Gastrocnemius medialis (tissue), 4 donors: ENCODE results near the gene XYLT1. TPM values are rescaled to one million over a fixed set of nuclear protein-coding genes. Genes with fewer than 3 reads are reported as not detected.

Experiments used
- ATAC-seq, 2 donors: fragments of 150-250 bp; one replicate each; pipeline ENCODE4 v1.9.1; 2016
- DNase-seq, 2 donors: peaks; one replicate each; pipeline ENCODE4 v3.0.0-alpha.2; 2019
- H3K27ac ChIP-seq, 4 donors: fragments of 200-600 bp; sonication (generic); 1 replicate in 1 of 4; 2 replicates in 3 of 4; pipeline ENCODE4 v1.5.1; 2016 to 2018; ENCODE audit warnings: mild to moderate bottlenecking in 2 of 4, moderate library complexity in 1 of 4
- H3K27me3 ChIP-seq, 3 donors: fragments of 200-600 bp; sonication (generic) in 2 of 3; 1 replicate in 1 of 3; 2 replicates in 2 of 3; pipeline versions ENCODE4 v1.5.1 to v1.6.0; 2016 to 2019; ENCODE audit warnings: mild to moderate bottlenecking in 1 of 3, moderate library complexity in 1 of 3
- H3K36me3 ChIP-seq, 2 donors: fragments of 200-600 bp; sonication (generic) in 1 of 2; one replicate each; pipeline ENCODE4 v1.5.1; 2017 to 2018
- H3K4me1 ChIP-seq, 2 donors: fragments of 200-600 bp; sonication (generic) in 1 of 2; one replicate each; pipeline ENCODE4 v1.5.1; 2016 to 2017; ENCODE audit warnings: mild to moderate bottlenecking in 2 of 2
- H3K4me3 ChIP-seq, 4 donors: fragments of 200-600 bp; sonication (generic) in 3 of 4; 1 replicate in 1 of 4; 2 replicates in 3 of 4; pipeline ENCODE4 v1.5.1; 2016 to 2019; ENCODE audit warnings: mild to moderate bottlenecking in 2 of 4
- H3K9me3 ChIP-seq, 3 donors: fragments of 200-600 bp; sonication (generic) in 2 of 3; 1 replicate in 1 of 3; 2 replicates in 2 of 3; pipeline ENCODE4 v1.5.1; 2016 to 2019
- CTCF ChIP-seq, 5 experiments: fragments of 450-650 bp in 3 of 5; fragments of 200-600 bp in 2 of 5; sonication (generic) in 2 of 5; IDR thresholded peaks in 4 of 5; conservative IDR thresholded peaks in 1 of 5; 1 replicate in 4 of 5; 2 replicates in 1 of 5; pipeline ENCODE4 v1.5.1; 2016 to 2019; ENCODE audit warnings: antibody characterized with exemption in 5 of 5, mild to moderate bottlenecking in 3 of 5, moderate library complexity in 3 of 5
- POLR2A ChIP-seq, 2 donors: fragments of 450-650 bp; IDR thresholded peaks; one replicate each; pipeline ENCODE4 v1.6.1; 2017; ENCODE audit warnings: antibody characterized with exemption in 2 of 2, mild to moderate bottlenecking in 2 of 2, moderate library complexity in 2 of 2
- in situ Hi-C, 4 donors: fragments of 200-750 bp; cut with MboI; loops; one replicate each; pipeline versions ENCODE4 v1.15.0 to v1.8.0; 2017; ENCODE audit warnings: low sequenced_read_pairs in 4 of 4
- intact Hi-C: fragments of 100-400 bp; cut with DNase I; formaldehyde crosslinking; loops from one replicate; pipeline ENCODE4 v1.15.1; 2023; ENCODE audit warnings: low total_unique reads
- total RNA-seq, 4 donors: library from RNA; depleted of rRNA; stranded (reverse); fragments of >200 nt; gene quantifications; one replicate each; pipeline versions ENCODE4 v1.1.0 to v1.2.3, GENCODE V29; 2016

XYLT1 gene
- total RNA-seq, 4 donors from 2014 or later: 0.87 to 7.9 (median 1.4) TPM

GRCh38 chr16:17227278-17227677 is 243.5 kb downstream of the XYLT1 start:
- no peak for DNase-seq
- in situ Hi-C loops (loop anchor here in 1 of 4 donors (25.0 kb wide), 1 partner anchor 235 kb away; the partner anchor contains the start of gene XYLT1), intact Hi-C loops (loop anchor here (5.0 to 10.0 kb wide), 3 partner anchors 40 to 248 kb away; partner anchors contain the start of gene XYLT1)
- no peaks in the 10 kb centered on the region for H3K9me3 ChIP-seq
- no peaks in the 10 kb centered on the region for H3K36me3 ChIP-seq
- H3K27me3 ChIP-seq: no peaks in the 10 kb centered on the region
- no peak overlapping the region for H3K4me3 ChIP-seq
- no peak overlapping the region for H3K27ac ChIP-seq
- H3K4me1 ChIP-seq: peaks cover 23 to 32% of the 10 kb centered on the region in 2 donors
- no peak for TF ChIP-seq POLR2A (IDR thresholded peaks at IDR 0.05)
- TF ChIP-seq CTCF (IDR thresholded peaks at IDR 0.05 in 4 of 5, conservative IDR thresholded peaks at IDR 0.05 in 1 of 5): no peak
- ATAC-seq: no peak

- no peaks in the 10 kb centered on the region for H3K27me3 ChIP-seq
- H3K4me1 ChIP-seq: peaks cover 23 to 32% of the 10 kb centered on the region in 2 donors
- no peaks in the 10 kb centered on the region for H3K9me3 ChIP-seq
- TF ChIP-seq POLR2A (IDR thresholded peaks at IDR 0.05) (no peak), CTCF (IDR thresholded peaks at IDR 0.05 in 4 of 5, conservative IDR thresholded peaks at IDR 0.05 in 1 of 5) (no peak)
- DNase-seq: no peak
- H3K4me3 ChIP-seq: no peak overlapping the region
- H3K27ac ChIP-seq: peak overlapping the region; percentile 43 to 63 (median 56)
- ATAC-seq: no peak
- in situ Hi-C loops: loop anchor here in 1 of 4 donors (25.0 kb wide), 1 partner anchor 237 kb away; the partner anchor contains the start of gene XYLT1
- intact Hi-C loops: loop anchor here (2.0 to 10.0 kb wide), 4 partner anchors 42 to 249 kb away; partner anchors contain the start of gene XYLT1
- H3K36me3 ChIP-seq: no peaks in the 10 kb centered on the region
Measured at GRCh38 chr16:17225541-17225940, 245.2 kb downstream of the XYLT1 start.

- TF ChIP-seq CTCF (IDR thresholded peaks at IDR 0.05 in 4 of 5, conservative IDR thresholded peaks at IDR 0.05 in 1 of 5) (no peak), POLR2A (IDR thresholded peaks at IDR 0.05) (no peak)
- in situ Hi-C loops: loop anchor here in 2 of 4 donors (25.0 kb wide), 1 partner anchor 237 kb away; the partner anchor contains the start of gene XYLT1 (in 2 of the 2)
- Histone ChIP-seq H3K4me1 (peaks cover 23 to 32% of the 10 kb centered on the region in 2 donors), H3K27ac (peak overlapping the region; percentile 43 to 63 (median 56)), H3K36me3 (no peaks in the 10 kb centered on the region), H3K27me3 (no peaks in the 10 kb centered on the region), H3K4me3 (no peak overlapping the region), H3K9me3 (no peaks in the 10 kb centered on the region)
- intact Hi-C loops: loop anchor here (2.0 to 10.0 kb wide), 4 partner anchors 42 to 250 kb away; partner anchors contain the start of gene XYLT1
- ATAC-seq (peak; percentile 97 to 99), DNase-seq (peak; percentile 50 to 75)
Measured at GRCh38 chr16:17224879-17225281, 245.9 kb downstream of the XYLT1 start.

- in situ Hi-C loops: loop anchor here in 1 of 4 donors (25.0 kb wide), 1 partner anchor 238 kb away; the partner anchor contains the start of gene XYLT1
- H3K9me3 ChIP-seq: no peaks in the 10 kb centered on the region
- no peak for DNase-seq
- H3K4me1 ChIP-seq: peaks cover 23 to 32% of the 10 kb centered on the region in 2 donors
- H3K36me3 ChIP-seq: no peaks in the 10 kb centered on the region
- H3K27me3 ChIP-seq: no peaks in the 10 kb centered on the region
- peak overlapping the region; percentile 23 to 63 (median 52) for H3K27ac ChIP-seq
- TF ChIP-seq CTCF (IDR thresholded peaks at IDR 0.05 in 4 of 5, conservative IDR thresholded peaks at IDR 0.05 in 1 of 5) (no peak), POLR2A (IDR thresholded peaks at IDR 0.05) (no peak)
- H3K4me3 ChIP-seq: no peak overlapping the region
- no peak for ATAC-seq
- intact Hi-C loops: loop anchor here (2.0 to 10.0 kb wide), 2 partner anchors 180 to 250 kb away; partner anchors contain the start of gene XYLT1
Measured at GRCh38 chr16:17224350-17224749, 246.4 kb downstream of the XYLT1 start.
